Activated T-cell treated with anti-CD3 and anti-CD28 coated beads, Interleukin-2, amount 50 U/mL, for 72 hours (primary cell): ENCODE data around the gene ZFHX3. TPM values are rescaled to one million over a fixed set of nuclear protein-coding genes. Genes with fewer than 3 reads are reported as not detected.

ENCODE experiments used
- ATAC-seq, 2 donors: fragments of 150-1000 bp; cut with Tn5 transposase; replicated peaks in 1 of 2; 2 replicates each; pipeline ENCODE4 v1.10.0; 2021; ENCODE audit warnings: moderate library complexity in 2 of 2, mild to moderate bottlenecking in 1 of 2
- DNase-seq, 2 donors: peaks; one replicate each; pipeline ENCODE4 v3.0.0; 2021 to 2022; ENCODE audit warnings: mixed read lengths in 1 of 2
- H3K27ac Mint-ChIP-seq: one replicate; pipeline ENCODE4 v1.8.0; 2022; ENCODE audit warnings: mild to moderate bottlenecking, moderate library complexity, mixed read lengths
- H3K27me3 Mint-ChIP-seq: one replicate; pipeline ENCODE4 v1.8.0; 2022; ENCODE audit warnings: low read depth, mixed read lengths
- H3K36me3 Mint-ChIP-seq, 2 donors: one replicate each; pipeline ENCODE4 v1.8.0; 2022; ENCODE audit warnings: mixed read lengths in 2 of 2, mild to moderate bottlenecking in 1 of 2; ENCODE audit not compliant: insufficient read depth in 2 of 2
- H3K4me1 Mint-ChIP-seq: one replicate; pipeline ENCODE4 v1.8.0; 2022; ENCODE audit warnings: low read depth, mixed read lengths
- H3K4me3 Mint-ChIP-seq, 2 donors: one replicate each; pipeline ENCODE4 v1.8.0; 2022; ENCODE audit warnings: mild to moderate bottlenecking in 2 of 2, mixed read lengths in 2 of 2, moderate library complexity in 2 of 2
- H3K9me3 Mint-ChIP-seq, 2 donors: one replicate each; pipeline ENCODE4 v1.8.0; 2022; ENCODE audit warnings: mixed read lengths in 2 of 2
- total RNA-seq, 2 donors: library from RNA; stranded (reverse); gene quantifications; one replicate each; pipeline ENCODE4 v1.2.3, GENCODE V29; 2022

Gene ZFHX3
- total RNA-seq, 2 donors from 2014 or later, result 0.35 to 1.0 TPM

- Mint-ChIP-seq H3K27ac (peak overlapping the region; percentile 77), H3K27me3 (peaks cover 59% of the 10 kb centered on the region), H3K36me3 (peaks cover 4 to 6% of the 10 kb centered on the region in 2 donors), H3K4me1 (peaks cover 8% of the 10 kb centered on the region), H3K4me3 (peak overlapping the region; percentile 95 to 98), H3K9me3 (no peaks in the 10 kb centered on the region)
- ATAC-seq, result no peak
- DNase-seq, result no peak
These were observed 9.0 kb upstream of the ZFHX3 start for GRCh38 chr16:73056921-73057290.

GRCh38 chr16:73056448-73056847, 8.5 kb upstream of the ZFHX3 start:
- peaks cover 55% of the 10 kb centered on the region for H3K27me3 Mint-ChIP-seq
- H3K4me3 Mint-ChIP-seq, result no peak overlapping the region
- H3K4me1 Mint-ChIP-seq, result peaks cover 8% of the 10 kb centered on the region
- H3K9me3 Mint-ChIP-seq, result no peaks in the 10 kb centered on the region
- no peak overlapping the region for H3K27ac Mint-ChIP-seq
- ATAC-seq (no peak), DNase-seq (no peak)
- H3K36me3 Mint-ChIP-seq, result peaks cover 4 to 6% of the 10 kb centered on the region in 2 donors

- DNase-seq, result no peak
- Mint-ChIP-seq H3K4me1 (peaks cover 8% of the 10 kb centered on the region), H3K27ac (no peak overlapping the region), H3K27me3 (peaks cover 42% of the 10 kb centered on the region), H3K4me3 (peak overlapping the region in 1 of 2 donors; percentile 4), H3K9me3 (no peaks in the 10 kb centered on the region), H3K36me3 (peaks cover 4 to 6% of the 10 kb centered on the region in 2 donors)
- peak in 1 of 2 donors; percentile 30 for ATAC-seq
These were observed 7.0 kb upstream of the ZFHX3 start for GRCh38 chr16:73054813-73055482.

GRCh38 chr16:73054498-73054812, 6.5 kb upstream of the ZFHX3 start:
- Mint-ChIP-seq H3K27ac (no peak overlapping the region), H3K27me3 (peaks cover 37% of the 10 kb centered on the region), H3K36me3 (peaks cover 4 to 6% of the 10 kb centered on the region in 2 donors), H3K4me3 (no peak overlapping the region), H3K4me1 (peaks cover 8% of the 10 kb centered on the region), H3K9me3 (no peaks in the 10 kb centered on the region)
- ATAC-seq, result no peak
- DNase-seq, result no peak

- Mint-ChIP-seq H3K27me3 (peaks cover 33% of the 10 kb centered on the region), H3K4me3 (no peak overlapping the region), H3K4me1 (peaks cover 8% of the 10 kb centered on the region), H3K27ac (no peak overlapping the region), H3K36me3 (peaks cover 2 to 6% of the 10 kb centered on the region in 2 donors), H3K9me3 (no peaks in the 10 kb centered on the region)
- no peak for ATAC-seq
- no peak for DNase-seq
These were observed 6.2 kb upstream of the ZFHX3 start for GRCh38 chr16:73054125-73054484.

- peaks cover 8% of the 10 kb centered on the region for H3K4me1 Mint-ChIP-seq
- H3K27me3 Mint-ChIP-seq, result peaks cover 30% of the 10 kb centered on the region
- H3K9me3 Mint-ChIP-seq, result no peaks in the 10 kb centered on the region
- peaks cover 2 to 4% of the 10 kb centered on the region in 2 donors for H3K36me3 Mint-ChIP-seq
- H3K4me3 Mint-ChIP-seq, result no peak overlapping the region
- ATAC-seq (no peak), DNase-seq (no peak)
- no peak overlapping the region for H3K27ac Mint-ChIP-seq
These were observed 5.6 kb upstream of the ZFHX3 start for GRCh38 chr16:73053364-73054124.

- Mint-ChIP-seq H3K36me3 (peaks cover 2 to 4% of the 10 kb centered on the region in 2 donors), H3K27me3 (peaks cover 30% of the 10 kb centered on the region), H3K4me1 (peaks cover 8% of the 10 kb centered on the region), H3K4me3 (no peak overlapping the region), H3K27ac (no peak overlapping the region), H3K9me3 (no peaks in the 10 kb centered on the region)
- no peak for ATAC-seq
- no peak for DNase-seq
These were observed 5.1 kb upstream of the ZFHX3 start for GRCh38 chr16:73053038-73053363.

GRCh38 chr16:73052576-73052975, 4.6 kb upstream of the ZFHX3 start:
- no peak overlapping the region for H3K4me3 Mint-ChIP-seq
- H3K9me3 Mint-ChIP-seq, result no peaks in the 10 kb centered on the region
- H3K4me1 Mint-ChIP-seq, result peaks cover 8% of the 10 kb centered on the region
- ATAC-seq, result no peak
- H3K27me3 Mint-ChIP-seq, result peaks cover 30% of the 10 kb centered on the region
- no peak for DNase-seq
- H3K27ac Mint-ChIP-seq, result no peak overlapping the region
- peaks cover 2 to 4% of the 10 kb centered on the region in 2 donors for H3K36me3 Mint-ChIP-seq

GRCh38 chr16:73051961-73052360, 4.0 kb upstream of the ZFHX3 start:
- H3K9me3 Mint-ChIP-seq, result no peaks in the 10 kb centered on the region
- peaks cover 29% of the 10 kb centered on the region for H3K27me3 Mint-ChIP-seq
- H3K4me1 Mint-ChIP-seq, result peaks cover 2% of the 10 kb centered on the region
- ATAC-seq (no peak), DNase-seq (no peak)
- no peak overlapping the region for H3K27ac Mint-ChIP-seq
- no peaks in the 10 kb centered on the region for H3K36me3 Mint-ChIP-seq
- no peak overlapping the region for H3K4me3 Mint-ChIP-seq

GRCh38 chr16:73051226-73051625, 3.3 kb upstream of the ZFHX3 start:
- no peak for DNase-seq
- Mint-ChIP-seq H3K4me3 (no peak overlapping the region), H3K4me1 (no peaks in the 10 kb centered on the region), H3K27ac (no peak overlapping the region), H3K36me3 (no peaks in the 10 kb centered on the region), H3K9me3 (no peaks in the 10 kb centered on the region), H3K27me3 (peaks cover 29% of the 10 kb centered on the region)
- no peak for ATAC-seq

GRCh38 chr16:73050201-73051099, 2.5 kb upstream of the ZFHX3 start:
- no peaks in the 10 kb centered on the region for H3K36me3 Mint-ChIP-seq
- no peak overlapping the region for H3K27ac Mint-ChIP-seq
- DNase-seq (no peak), ATAC-seq (no peak)
- H3K27me3 Mint-ChIP-seq, result peaks cover 28% of the 10 kb centered on the region
- H3K4me1 Mint-ChIP-seq, result no peaks in the 10 kb centered on the region
- no peaks in the 10 kb centered on the region for H3K9me3 Mint-ChIP-seq
- H3K4me3 Mint-ChIP-seq, result no peak overlapping the region

GRCh38 chr16:73049511-73049910, 1.6 kb upstream of the ZFHX3 start:
- Mint-ChIP-seq H3K4me3 (no peak overlapping the region), H3K27ac (no peak overlapping the region), H3K9me3 (no peaks in the 10 kb centered on the region), H3K27me3 (peaks cover 26% of the 10 kb centered on the region), H3K36me3 (no peaks in the 10 kb centered on the region), H3K4me1 (no peaks in the 10 kb centered on the region)
- DNase-seq (no peak), ATAC-seq (no peak)

GRCh38 chr16:73049091-73049490, 1.2 kb upstream of the ZFHX3 start:
- Mint-ChIP-seq H3K4me3 (peak overlapping the region in 1 of 2 donors; percentile 53), H3K27ac (no peak overlapping the region), H3K4me1 (no peaks in the 10 kb centered on the region), H3K27me3 (peaks cover 26% of the 10 kb centered on the region), H3K36me3 (no peaks in the 10 kb centered on the region), H3K9me3 (no peaks in the 10 kb centered on the region)
- ATAC-seq, result no peak
- no peak for DNase-seq
